ENCODE data around the gene GTPBP6.
A peak's percentile ranks its signal among the peaks of the same experiment; 100 is the strongest.

Gene GTPBP6

DNA sequence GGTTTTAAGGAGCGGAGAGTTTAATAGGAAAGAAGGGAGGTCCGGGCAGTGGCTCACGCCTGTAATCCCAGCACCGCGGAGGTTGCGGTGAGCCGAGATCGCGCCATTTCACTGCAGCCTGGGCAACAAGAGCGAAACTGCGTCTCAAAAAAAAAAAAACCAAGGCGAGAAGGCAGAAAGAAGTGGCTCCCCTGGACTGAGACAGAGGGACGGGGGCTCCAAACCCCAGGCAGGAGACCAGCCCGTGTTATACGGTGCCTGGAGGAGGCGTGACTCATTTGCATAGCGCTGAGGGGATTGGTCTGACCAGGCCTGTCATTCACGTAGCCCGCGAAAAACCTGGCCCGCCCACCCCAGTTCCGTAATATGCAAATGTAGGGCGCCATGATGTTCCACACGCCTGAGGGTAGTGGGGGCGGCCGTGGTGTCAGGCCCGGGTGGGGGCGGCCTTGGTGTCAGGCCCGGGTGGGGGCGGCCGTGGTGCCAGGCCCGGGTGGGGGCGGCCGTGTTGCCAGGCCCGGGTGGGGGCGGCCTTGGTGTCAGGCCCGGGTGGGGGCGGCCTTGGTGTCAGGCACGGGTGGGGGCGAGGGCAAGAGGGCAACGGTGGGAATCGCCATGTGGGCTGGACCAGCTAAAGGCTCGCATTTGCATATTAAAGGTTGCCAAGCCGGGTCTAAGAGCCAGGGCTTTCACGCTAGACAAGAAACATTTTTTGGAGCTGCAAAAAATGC, 35.3 kb downstream of the GTPBP6 start:
- TF ChIP-seq YY1 (IDR thresholded peaks at IDR 0.05; ENCODE audit: low read depth) = no peak
- TF ChIP-seq, protein P1, sequence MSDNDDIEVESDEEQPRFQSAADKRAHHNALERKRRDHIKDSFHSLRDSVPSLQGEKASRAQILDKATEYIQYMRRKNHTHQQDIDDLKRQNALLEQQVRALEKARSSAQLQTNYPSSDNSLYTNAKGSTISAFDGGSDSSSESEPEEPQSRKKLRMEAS (IDR thresholded peaks at IDR 0.05) = no peak
- TF ChIP-seq RAD21 (IDR thresholded peaks at IDR 0.05; ENCODE audit: low read depth) = no peak
- no peak for TF ChIP-seq EGR1 (IDR thresholded peaks at IDR 0.05)
- TF ChIP-seq, protein P2, sequence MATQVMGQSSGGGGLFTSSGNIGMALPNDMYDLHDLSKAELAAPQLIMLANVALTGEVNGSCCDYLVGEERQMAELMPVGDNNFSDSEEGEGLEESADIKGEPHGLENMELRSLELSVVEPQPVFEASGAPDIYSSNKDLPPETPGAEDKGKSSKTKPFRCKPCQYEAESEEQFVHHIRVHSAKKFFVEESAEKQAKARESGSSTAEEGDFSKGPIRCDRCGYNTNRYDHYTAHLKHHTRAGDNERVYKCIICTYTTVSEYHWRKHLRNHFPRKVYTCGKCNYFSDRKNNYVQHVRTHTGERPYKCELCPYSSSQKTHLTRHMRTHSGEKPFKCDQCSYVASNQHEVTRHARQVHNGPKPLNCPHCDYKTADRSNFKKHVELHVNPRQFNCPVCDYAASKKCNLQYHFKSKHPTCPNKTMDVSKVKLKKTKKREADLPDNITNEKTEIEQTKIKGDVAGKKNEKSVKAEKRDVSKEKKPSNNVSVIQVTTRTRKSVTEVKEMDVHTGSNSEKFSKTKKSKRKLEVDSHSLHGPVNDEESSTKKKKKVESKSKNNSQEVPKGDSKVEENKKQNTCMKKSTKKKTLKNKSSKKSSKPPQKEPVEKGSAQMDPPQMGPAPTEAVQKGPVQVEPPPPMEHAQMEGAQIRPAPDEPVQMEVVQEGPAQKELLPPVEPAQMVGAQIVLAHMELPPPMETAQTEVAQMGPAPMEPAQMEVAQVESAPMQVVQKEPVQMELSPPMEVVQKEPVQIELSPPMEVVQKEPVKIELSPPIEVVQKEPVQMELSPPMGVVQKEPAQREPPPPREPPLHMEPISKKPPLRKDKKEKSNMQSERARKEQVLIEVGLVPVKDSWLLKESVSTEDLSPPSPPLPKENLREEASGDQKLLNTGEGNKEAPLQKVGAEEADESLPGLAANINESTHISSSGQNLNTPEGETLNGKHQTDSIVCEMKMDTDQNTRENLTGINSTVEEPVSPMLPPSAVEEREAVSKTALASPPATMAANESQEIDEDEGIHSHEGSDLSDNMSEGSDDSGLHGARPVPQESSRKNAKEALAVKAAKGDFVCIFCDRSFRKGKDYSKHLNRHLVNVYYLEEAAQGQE (IDR thresholded peaks at IDR 0.05; ENCODE audit: low read depth) = no peak
- no peak for TF ChIP-seq ZBTB7A (IDR thresholded peaks at IDR 0.05; ENCODE audit: low read depth)
- TF ChIP-seq TAF1 (IDR thresholded peaks at IDR 0.05; ENCODE audit: low read depth) = no peak
- TF ChIP-seq CEBPB (IDR thresholded peaks at IDR 0.05) = no peak
- no peak for TF ChIP-seq TEAD4 (IDR thresholded peaks at IDR 0.05)
- TF ChIP-seq FOXM1 (IDR thresholded peaks at IDR 0.05; ENCODE audit: borderline replicate concordance, low read depth) = no peak
- no peak for TF ChIP-seq EP300 (IDR thresholded peaks at IDR 0.05; ENCODE audit: borderline replicate concordance)
- TF ChIP-seq, protein P3, sequence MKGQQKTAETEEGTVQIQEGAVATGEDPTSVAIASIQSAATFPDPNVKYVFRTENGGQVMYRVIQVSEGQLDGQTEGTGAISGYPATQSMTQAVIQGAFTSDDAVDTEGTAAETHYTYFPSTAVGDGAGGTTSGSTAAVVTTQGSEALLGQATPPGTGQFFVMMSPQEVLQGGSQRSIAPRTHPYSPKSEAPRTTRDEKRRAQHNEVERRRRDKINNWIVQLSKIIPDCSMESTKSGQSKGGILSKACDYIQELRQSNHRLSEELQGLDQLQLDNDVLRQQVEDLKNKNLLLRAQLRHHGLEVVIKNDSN (IDR thresholded peaks at IDR 0.05) = no peak
- TF ChIP-seq TCF12 (IDR thresholded peaks at IDR 0.05; ENCODE audit: low read depth) = no peak
- TF ChIP-seq CREB1 (IDR thresholded peaks at IDR 0.05; ENCODE audit: low read depth) = no peak
- TF ChIP-seq NFIC (IDR thresholded peaks at IDR 0.05) = no peak

DNA sequence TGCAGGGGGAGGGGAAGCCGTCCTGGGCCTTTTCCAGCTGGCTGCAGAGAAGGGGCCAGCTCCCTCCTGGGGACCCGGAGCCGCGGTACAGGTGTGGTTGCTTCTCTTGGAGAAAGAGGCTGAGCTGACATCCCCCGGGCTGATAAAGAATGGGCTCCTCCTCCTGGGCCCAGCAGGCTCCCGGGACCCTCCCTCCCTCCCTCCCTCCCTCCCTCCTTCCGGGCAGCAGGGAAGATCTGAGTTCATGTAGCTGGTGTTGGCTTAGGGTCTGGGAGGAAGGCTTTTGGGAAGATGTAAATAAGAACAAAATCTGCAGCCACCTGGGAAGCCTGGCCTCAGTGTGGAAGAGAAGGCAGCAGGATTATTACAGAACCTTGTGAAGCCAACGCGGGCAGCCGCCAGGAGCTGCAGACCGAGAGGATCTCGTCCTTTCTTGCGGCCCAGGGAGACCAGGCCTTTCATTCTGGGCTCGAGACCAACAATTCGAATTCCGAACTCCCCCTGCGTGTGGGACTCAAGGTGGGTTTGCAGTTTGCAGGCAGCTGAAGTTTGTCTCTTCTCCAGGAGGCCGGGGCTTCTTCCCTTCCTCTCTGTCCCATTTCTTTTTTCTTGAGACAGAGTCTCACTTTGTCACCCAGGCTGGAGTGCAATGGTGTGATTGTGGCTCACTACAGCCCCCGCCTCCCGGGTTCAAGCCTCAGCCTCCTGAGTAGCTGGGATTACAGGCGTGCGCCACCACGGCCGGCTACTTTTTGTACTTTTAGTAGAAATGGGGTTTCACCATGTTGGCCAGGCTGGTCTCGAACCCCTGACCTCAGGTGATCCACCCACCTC, 37.2 kb downstream of the GTPBP6 start, which contains the start of gene PLCXD1:
TSS of gene PLCXD1 (plus strand) at position 216 of the 834 bp plus-strand sequence. CDS start 2,807 bp downstream, outside the sequence.
- TF ChIP-seq YY1 (IDR thresholded peaks at IDR 0.05; ENCODE audit: low read depth) = no peak
- no peak for TF ChIP-seq TCF12 (IDR thresholded peaks at IDR 0.05; ENCODE audit: low read depth)
- no peak for TF ChIP-seq TAF1 (IDR thresholded peaks at IDR 0.05; ENCODE audit: low read depth)
- TF ChIP-seq ZBTB7A (IDR thresholded peaks at IDR 0.05; ENCODE audit: low read depth) = no peak
- no peak for TF ChIP-seq EGR1 (IDR thresholded peaks at IDR 0.05)
- TF ChIP-seq, protein P1 (IDR thresholded peaks at IDR 0.05) = no peak
- TF ChIP-seq NFIC (IDR thresholded peaks at IDR 0.05) = no peak
- TF ChIP-seq FOXM1 (IDR thresholded peaks at IDR 0.05; ENCODE audit: borderline replicate concordance, low read depth) = no peak
- no peak for TF ChIP-seq TEAD4 (IDR thresholded peaks at IDR 0.05)
- TF ChIP-seq, protein P3 (IDR thresholded peaks at IDR 0.05) = no peak
- TF ChIP-seq, protein P2 (IDR thresholded peaks at IDR 0.05; ENCODE audit: low read depth) = no peak
- TF ChIP-seq EP300 (IDR thresholded peaks at IDR 0.05; ENCODE audit: borderline replicate concordance) = no peak
- no peak for TF ChIP-seq RAD21 (IDR thresholded peaks at IDR 0.05; ENCODE audit: low read depth)
- TF ChIP-seq CREB1 (IDR thresholded peaks at IDR 0.05; ENCODE audit: low read depth) = no peak
- TF ChIP-seq CEBPB (IDR thresholded peaks at IDR 0.05) = no peak

DNA sequence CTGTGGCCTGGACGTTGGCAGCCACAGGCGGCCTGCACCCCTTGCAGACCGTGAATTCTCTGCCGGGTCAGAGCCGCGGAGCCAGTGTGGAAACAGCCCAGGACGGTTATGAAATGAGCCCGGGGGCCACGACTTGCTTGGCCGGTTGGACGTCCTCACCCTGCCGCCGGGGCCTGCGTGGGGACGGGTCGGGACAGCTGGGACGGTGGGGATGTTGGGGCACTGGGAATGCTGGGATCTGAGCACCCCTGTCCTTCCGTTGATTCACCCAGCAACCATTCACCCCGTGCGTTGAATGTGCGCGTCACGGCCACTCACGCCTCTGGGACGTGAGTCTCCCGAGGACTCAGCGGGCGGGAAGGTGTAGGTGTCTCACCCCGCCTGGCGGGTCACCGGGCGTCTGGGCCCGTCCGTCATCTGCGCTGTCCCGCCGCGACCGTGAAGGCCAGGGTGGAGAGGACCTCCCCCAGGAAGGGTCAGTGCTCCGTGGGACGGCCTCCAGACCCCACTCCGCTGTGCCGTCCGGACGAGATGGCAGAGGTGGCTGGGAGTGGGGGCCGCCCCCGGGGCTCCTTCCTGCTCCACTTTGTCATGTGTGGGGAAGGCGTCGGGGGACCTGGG, 41.9 kb downstream of the GTPBP6 start:
- TF ChIP-seq CEBPB (IDR thresholded peaks at IDR 0.05) = no peak
- TF ChIP-seq, protein P3 (IDR thresholded peaks at IDR 0.05) = no peak
- TF ChIP-seq EGR1 (IDR thresholded peaks at IDR 0.05) = no peak
- TF ChIP-seq, protein P1 (IDR thresholded peaks at IDR 0.05) = no peak
- no peak for TF ChIP-seq TEAD4 (IDR thresholded peaks at IDR 0.05)
- TF ChIP-seq NFIC (IDR thresholded peaks at IDR 0.05) = no peak
- no peak for TF ChIP-seq TCF12 (IDR thresholded peaks at IDR 0.05; ENCODE audit: low read depth)

DNA sequence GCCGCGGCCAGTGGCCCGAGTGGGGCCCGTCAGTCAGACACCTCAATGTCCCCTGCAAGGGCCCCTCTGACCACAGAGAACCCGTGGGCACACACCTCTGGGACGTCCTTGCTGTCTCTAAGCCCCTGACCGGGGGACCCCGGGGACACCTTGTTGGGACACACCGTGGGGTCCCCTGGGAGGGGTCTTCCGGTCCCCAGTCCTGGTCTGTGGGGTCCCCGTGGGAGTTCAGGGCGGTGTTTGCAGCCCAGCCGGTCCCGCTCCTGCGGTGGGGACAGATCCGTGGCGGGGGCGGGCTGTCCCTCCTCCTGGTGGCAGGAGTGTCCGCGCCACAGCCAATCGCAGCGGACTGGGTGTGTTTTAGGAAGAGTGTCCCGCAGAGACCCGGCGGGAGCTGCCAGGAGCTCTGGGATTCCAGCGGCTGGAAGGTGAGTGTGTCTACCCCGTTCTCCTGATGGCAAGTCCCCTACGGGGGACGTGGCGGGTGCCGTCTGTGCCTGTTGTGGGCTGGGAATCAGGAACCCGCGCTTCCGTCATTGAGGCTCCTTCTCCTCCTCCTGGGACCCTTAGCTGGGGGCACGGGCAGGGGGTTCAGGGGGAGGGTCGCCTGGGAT, 42.5 kb downstream of the GTPBP6 start:
- no peak for TF ChIP-seq RAD21 (IDR thresholded peaks at IDR 0.05; ENCODE audit: low read depth)
- peak; percentile 36; the same call in 1 of the 2 replicates for TF ChIP-seq NFIC (IDR thresholded peaks at IDR 0.05)
- TF ChIP-seq TAF1 (IDR thresholded peaks at IDR 0.05; ENCODE audit: low read depth) = 0 out of 2 replicates have a peak, but pooled peaks have one; percentile 39
- TF ChIP-seq TEAD4 (IDR thresholded peaks at IDR 0.05) = peak; percentile 46; the same call in 1 of the 2 replicates
- peak; percentile 62 for TF ChIP-seq EGR1 (IDR thresholded peaks at IDR 0.05)
- TF ChIP-seq TCF12 (IDR thresholded peaks at IDR 0.05; ENCODE audit: low read depth) = 0 out of 2 replicates have a peak, but pooled peaks have one; percentile 14
